HTERT RPE-1 (cell line): ENCODE results near the gene ELL.
"Not testable (repeated sequence)": the region's sequence is repeated elsewhere in the genome, so short reads cannot be mapped to it uniquely, and the experiment has no call there.

Experiments
- in situ Hi-C: fragments of 300-500 bp; cut with MboI; formaldehyde crosslinking; loops from 4 replicates; pipeline ENCODE4 v1.14.3; 2020; ENCODE audit warnings: low sequenced_read_pairs

ELL gene

GRCh38 chr19:18532168-18532890, 10.5 kb upstream of the ELL start:
- in situ Hi-C loops = no loop called here

GRCh38 chr19:18531485-18531884, 9.6 kb upstream of the ELL start:
- in situ Hi-C loops = no loop called here

GRCh38 chr19:18529782-18530181, 7.9 kb upstream of the ELL start:
- in situ Hi-C loops = no loop called here

GRCh38 chr19:18526316-18526715, 4.4 kb upstream of the ELL start:
- in situ Hi-C loops = no loop called here

- in situ Hi-C loops = no loop called here
Observed at GRCh38 chr19:18523841-18524240, 2.0 kb upstream of the ELL start.

GRCh38 chr19:18522862-18523440, 1.1 kb upstream of the ELL start:
- in situ Hi-C loops = not testable (repeated sequence)

GRCh38 chr19:18522124-18522861, 423 bp upstream of the ELL start:
- in situ Hi-C loops = no loop called here

GRCh38 chr19:18520848-18521691, 800 bp downstream of the ELL start:
- in situ Hi-C loops = no loop called here

- in situ Hi-C loops = no loop called here
Observed at GRCh38 chr19:18519962-18520847, 1.7 kb downstream of the ELL start.

GRCh38 chr19:18518639-18519038, 3.2 kb downstream of the ELL start:
- in situ Hi-C loops = no loop called here

GRCh38 chr19:18517606-18518005, 4.3 kb downstream of the ELL start:
- in situ Hi-C loops = no loop called here

GRCh38 chr19:18515959-18516358, 5.9 kb downstream of the ELL start:
- in situ Hi-C loops = no loop called here

- in situ Hi-C loops = no loop called here
Observed at GRCh38 chr19:18514800-18515682, 6.8 kb downstream of the ELL start.

- in situ Hi-C loops = no loop called here
Observed at GRCh38 chr19:18513868-18514267, 8.0 kb downstream of the ELL start.

- in situ Hi-C loops = no loop called here
Observed at GRCh38 chr19:18510216-18510615, 11.7 kb downstream of the ELL start.

GRCh38 chr19:18508585-18508984, 13.3 kb downstream of the ELL start:
- in situ Hi-C loops = no loop called here

GRCh38 chr19:18507727-18508440, 14.0 kb downstream of the ELL start:
- in situ Hi-C loops = no loop called here

- in situ Hi-C loops = no loop called here
Observed at GRCh38 chr19:18507021-18507726, 14.7 kb downstream of the ELL start.
